ENCODE data around the gene EBF4. TPM values are rescaled to one million over a fixed set of nuclear protein-coding genes. Genes with fewer than 3 reads are reported as not detected.

EBF4 gene
- total RNA-seq, 1 donor from 2014 or later: 5.9 TPM

DNA sequence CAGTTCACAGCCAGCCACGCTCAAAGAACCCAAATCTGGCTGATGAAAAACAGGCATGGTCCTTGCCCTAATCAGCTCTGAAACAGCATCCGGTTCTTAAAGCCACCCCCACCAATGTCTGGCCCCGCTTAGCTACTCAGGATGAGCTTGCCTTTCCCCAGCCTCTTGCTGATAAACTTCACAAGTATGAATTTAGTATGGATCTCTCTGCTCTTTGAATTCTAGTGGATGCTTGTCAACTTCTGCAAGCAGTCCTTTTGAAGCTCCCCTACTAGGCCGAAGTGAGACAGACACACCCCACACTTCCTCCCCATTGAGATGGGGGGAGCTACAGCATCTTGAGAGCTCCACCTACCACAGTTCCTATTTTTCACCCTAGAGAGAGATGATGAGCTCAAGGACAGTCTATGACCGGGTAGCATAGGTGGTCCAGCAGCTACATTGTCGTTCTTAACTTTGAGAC is 36.7 kb downstream of the EBF4 start:
- Mint-ChIP-seq H3K36me3 (ENCODE audit: low read depth, unreplicated experiment) (no peaks in the 10 kb centered on the region), H3K4me1 (ENCODE audit: unreplicated experiment) (no peaks in the 10 kb centered on the region), H3K4me3 (ENCODE audit: unreplicated experiment) (no peak overlapping the region), H3K9me3 (ENCODE audit: unreplicated experiment) (no peaks in the 10 kb centered on the region), H3K27ac (ENCODE audit: unreplicated experiment) (no peak overlapping the region), H3K27me3 (ENCODE audit: unreplicated experiment) (no peaks in the 10 kb centered on the region)
- TF ChIP-seq, protein P1, sequence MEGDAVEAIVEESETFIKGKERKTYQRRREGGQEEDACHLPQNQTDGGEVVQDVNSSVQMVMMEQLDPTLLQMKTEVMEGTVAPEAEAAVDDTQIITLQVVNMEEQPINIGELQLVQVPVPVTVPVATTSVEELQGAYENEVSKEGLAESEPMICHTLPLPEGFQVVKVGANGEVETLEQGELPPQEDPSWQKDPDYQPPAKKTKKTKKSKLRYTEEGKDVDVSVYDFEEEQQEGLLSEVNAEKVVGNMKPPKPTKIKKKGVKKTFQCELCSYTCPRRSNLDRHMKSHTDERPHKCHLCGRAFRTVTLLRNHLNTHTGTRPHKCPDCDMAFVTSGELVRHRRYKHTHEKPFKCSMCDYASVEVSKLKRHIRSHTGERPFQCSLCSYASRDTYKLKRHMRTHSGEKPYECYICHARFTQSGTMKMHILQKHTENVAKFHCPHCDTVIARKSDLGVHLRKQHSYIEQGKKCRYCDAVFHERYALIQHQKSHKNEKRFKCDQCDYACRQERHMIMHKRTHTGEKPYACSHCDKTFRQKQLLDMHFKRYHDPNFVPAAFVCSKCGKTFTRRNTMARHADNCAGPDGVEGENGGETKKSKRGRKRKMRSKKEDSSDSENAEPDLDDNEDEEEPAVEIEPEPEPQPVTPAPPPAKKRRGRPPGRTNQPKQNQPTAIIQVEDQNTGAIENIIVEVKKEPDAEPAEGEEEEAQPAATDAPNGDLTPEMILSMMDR (IDR thresholded peaks at IDR 0.05; ENCODE audit: unreplicated experiment): no peak
- DNase-seq (ENCODE audit: low spot score): no peak

- TF ChIP-seq, protein P1 (IDR thresholded peaks at IDR 0.05; ENCODE audit: unreplicated experiment): no peak
- Mint-ChIP-seq H3K4me3 (ENCODE audit: unreplicated experiment) (no peak overlapping the region), H3K36me3 (ENCODE audit: low read depth, unreplicated experiment) (no peaks in the 10 kb centered on the region), H3K9me3 (ENCODE audit: unreplicated experiment) (no peaks in the 10 kb centered on the region), H3K27ac (ENCODE audit: unreplicated experiment) (no peak overlapping the region), H3K4me1 (ENCODE audit: unreplicated experiment) (no peaks in the 10 kb centered on the region), H3K27me3 (ENCODE audit: unreplicated experiment) (no peaks in the 10 kb centered on the region)
- no peak for DNase-seq (ENCODE audit: low spot score)
These were observed 37.2 kb downstream of the EBF4 start for GRCh38 chr20:2729791-2730190.

- H3K9me3 Mint-ChIP-seq (ENCODE audit: unreplicated experiment): no peaks in the 10 kb centered on the region
- no peak overlapping the region for H3K4me3 Mint-ChIP-seq (ENCODE audit: unreplicated experiment)
- H3K27me3 Mint-ChIP-seq (ENCODE audit: unreplicated experiment): peaks cover 3% of the 10 kb centered on the region
- TF ChIP-seq, protein P1 (IDR thresholded peaks at IDR 0.05; ENCODE audit: unreplicated experiment): no peak
- DNase-seq (ENCODE audit: low spot score): no peak
- no peaks in the 10 kb centered on the region for H3K36me3 Mint-ChIP-seq (ENCODE audit: low read depth, unreplicated experiment)
- H3K4me1 Mint-ChIP-seq (ENCODE audit: unreplicated experiment): peaks cover 9% of the 10 kb centered on the region
- no peak overlapping the region for H3K27ac Mint-ChIP-seq (ENCODE audit: unreplicated experiment)
These were observed 42.3 kb downstream of the EBF4 start for GRCh38 chr20:2734899-2735298.

DNA sequence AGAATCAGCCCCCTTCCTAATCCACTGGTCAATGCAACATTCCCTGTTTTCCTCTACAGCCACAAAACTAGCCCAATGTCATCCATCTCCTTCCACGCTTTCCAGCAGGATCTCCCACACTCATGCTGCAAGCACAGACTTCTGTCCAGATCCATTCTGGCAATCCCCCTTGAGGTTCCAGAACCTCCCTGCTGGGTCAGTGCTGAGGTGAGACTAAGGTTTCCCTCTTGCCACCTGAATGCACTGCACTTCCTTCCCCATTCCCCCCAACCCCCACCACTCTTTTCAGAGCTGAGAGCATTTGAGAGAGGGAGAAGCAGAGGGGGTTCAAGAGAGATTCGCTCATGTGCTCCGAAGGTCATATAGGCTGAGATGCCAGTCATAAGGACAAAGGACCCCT is 43.9 kb downstream of the EBF4 start:
- Mint-ChIP-seq H3K4me3 (ENCODE audit: unreplicated experiment) (no peak overlapping the region), H3K27me3 (ENCODE audit: unreplicated experiment) (peaks cover 3% of the 10 kb centered on the region), H3K27ac (ENCODE audit: unreplicated experiment) (no peak overlapping the region), H3K36me3 (ENCODE audit: low read depth, unreplicated experiment) (no peaks in the 10 kb centered on the region), H3K4me1 (ENCODE audit: unreplicated experiment) (peaks cover 9% of the 10 kb centered on the region), H3K9me3 (ENCODE audit: unreplicated experiment) (no peaks in the 10 kb centered on the region)
- DNase-seq (ENCODE audit: low spot score): no peak
- TF ChIP-seq, protein P1 (IDR thresholded peaks at IDR 0.05; ENCODE audit: unreplicated experiment): no peak

DNA sequence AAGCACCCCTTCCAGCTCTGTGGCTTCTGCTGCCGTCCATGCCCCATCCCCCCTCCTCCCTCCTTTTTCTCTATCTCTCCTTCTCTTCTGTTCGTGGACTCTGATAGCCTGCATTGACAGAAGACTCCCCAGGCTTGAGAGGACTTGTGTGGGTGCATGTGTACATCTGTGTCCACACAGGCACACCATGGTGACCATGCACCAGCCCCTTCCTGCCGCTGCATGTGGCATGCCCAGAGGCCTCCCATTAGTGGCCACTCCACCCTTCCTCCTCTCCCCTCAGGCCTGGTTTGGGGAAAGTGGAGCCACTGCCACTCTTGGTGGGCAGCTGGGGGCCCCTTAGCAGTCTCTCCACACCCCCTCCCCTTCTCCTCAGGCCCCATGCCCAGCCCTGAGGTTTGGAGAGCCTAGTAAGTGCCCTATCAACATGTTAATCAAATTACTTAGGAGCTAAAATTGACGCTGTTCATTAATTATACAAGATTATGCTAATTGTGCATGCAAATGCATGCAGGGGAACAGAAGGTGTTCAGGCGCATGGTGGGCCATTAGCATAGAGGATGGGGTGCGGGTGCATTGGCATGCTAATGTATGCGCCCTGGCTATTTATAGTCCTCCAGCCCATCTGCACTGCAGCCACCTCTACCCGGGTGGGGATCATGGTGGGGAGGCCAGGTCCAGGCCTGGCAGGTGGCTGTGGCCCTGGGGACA is 45.9 kb downstream of the EBF4 start:
- Mint-ChIP-seq H3K27ac (ENCODE audit: unreplicated experiment) (no peak overlapping the region), H3K9me3 (ENCODE audit: unreplicated experiment) (no peaks in the 10 kb centered on the region), H3K4me1 (ENCODE audit: unreplicated experiment) (peaks cover 9% of the 10 kb centered on the region)

More for the DNA sequence above, 45.9 kb downstream of the EBF4 start:
- DNase-seq (ENCODE audit: low spot score): no peak
- Mint-ChIP-seq H3K36me3 (ENCODE audit: low read depth, unreplicated experiment) (no peaks in the 10 kb centered on the region), H3K4me3 (ENCODE audit: unreplicated experiment) (no peak overlapping the region), H3K27me3 (ENCODE audit: unreplicated experiment) (peaks cover 6% of the 10 kb centered on the region)
- TF ChIP-seq, protein P1 (IDR thresholded peaks at IDR 0.05; ENCODE audit: unreplicated experiment): no peak

All from endothelial cell (in vitro differentiated cells).